ENCODE data around the gene BLNK.

DNA sequence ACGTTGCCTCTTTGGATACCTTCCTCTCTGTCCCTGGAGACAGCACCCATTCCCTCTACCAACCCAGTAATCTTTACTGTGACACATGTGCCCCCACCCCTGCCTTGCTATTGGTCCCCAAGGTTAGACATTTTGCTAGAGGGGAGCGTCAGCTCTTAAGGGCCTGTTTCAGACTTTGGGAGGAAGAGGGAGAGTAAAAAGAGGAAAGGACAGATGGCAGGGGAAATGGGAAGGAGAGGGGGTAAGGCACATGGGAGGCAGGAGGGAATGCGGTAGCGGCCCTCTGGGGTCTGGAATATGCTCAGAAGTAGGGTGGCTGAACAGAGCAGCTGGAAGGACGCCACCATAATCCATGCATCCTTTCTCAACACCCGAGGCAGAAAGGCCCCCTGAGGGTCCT is 12.2 kb downstream of the BLNK start:
- TF ChIP-seq, protein P1, sequence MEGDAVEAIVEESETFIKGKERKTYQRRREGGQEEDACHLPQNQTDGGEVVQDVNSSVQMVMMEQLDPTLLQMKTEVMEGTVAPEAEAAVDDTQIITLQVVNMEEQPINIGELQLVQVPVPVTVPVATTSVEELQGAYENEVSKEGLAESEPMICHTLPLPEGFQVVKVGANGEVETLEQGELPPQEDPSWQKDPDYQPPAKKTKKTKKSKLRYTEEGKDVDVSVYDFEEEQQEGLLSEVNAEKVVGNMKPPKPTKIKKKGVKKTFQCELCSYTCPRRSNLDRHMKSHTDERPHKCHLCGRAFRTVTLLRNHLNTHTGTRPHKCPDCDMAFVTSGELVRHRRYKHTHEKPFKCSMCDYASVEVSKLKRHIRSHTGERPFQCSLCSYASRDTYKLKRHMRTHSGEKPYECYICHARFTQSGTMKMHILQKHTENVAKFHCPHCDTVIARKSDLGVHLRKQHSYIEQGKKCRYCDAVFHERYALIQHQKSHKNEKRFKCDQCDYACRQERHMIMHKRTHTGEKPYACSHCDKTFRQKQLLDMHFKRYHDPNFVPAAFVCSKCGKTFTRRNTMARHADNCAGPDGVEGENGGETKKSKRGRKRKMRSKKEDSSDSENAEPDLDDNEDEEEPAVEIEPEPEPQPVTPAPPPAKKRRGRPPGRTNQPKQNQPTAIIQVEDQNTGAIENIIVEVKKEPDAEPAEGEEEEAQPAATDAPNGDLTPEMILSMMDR (IDR thresholded peaks at IDR 0.05; ENCODE audit: borderline replicate concordance, extremely low read depth, low read length, poor library complexity, severe bottlenecking): no peak
- no peak for TF ChIP-seq EZH2 (IDR thresholded peaks at IDR 0.05; ENCODE audit: borderline replicate concordance, low read depth, low read length, severe bottlenecking)

Data from DND-41 (cell line).